GM12892 (cell line): ENCODE data around the gene SFRP2.

Experiments used
- POLR2A ChIP-seq: IDR thresholded peaks from 2 replicates; pipeline ENCODE4 v1.6.1; 2011; ENCODE audit warnings: low read depth, low read length, control low read depth
- POLR2AphosphoS5 ChIP-seq: IDR thresholded peaks from 2 replicates; pipeline ENCODE4 v1.6.1; 2011; ENCODE audit warnings: low read depth, low read length, control low read depth

- TF ChIP-seq POLR2A (no peak), POLR2AphosphoS5 (no peak)
Measured at GRCh38 chr4:153822316-153822715, 33.4 kb upstream of the SFRP2 start.
